OCI-LY7 (cell line): Measurements from ENCODE around the gene ARHGAP30.

Source experiments
- CTCF ChIP-seq: fragments of 200-600 bp; sonication (generic); conservative IDR thresholded peaks from 2 replicates; pipeline ENCODE4 v1.5.1; 2014; ENCODE audit warnings: mild to moderate bottlenecking, antibody characterized with exemption, low read length, moderate library complexity, mixed read lengths
- EZH2phosphoT487 ChIP-seq: fragments of 200-600 bp; sonication (generic); IDR thresholded peaks from 2 replicates; pipeline ENCODE4 v1.6.1; 2018; ENCODE audit warnings: low read depth, borderline replicate concordance, mild to moderate bottlenecking, mixed run types, antibody characterized with exemption, low read length, moderate library complexity, mixed read lengths

- TF ChIP-seq CTCF (no peak), EZH2phosphoT487 (no peak)
Observed at GRCh38 chr1:161052899-161053298, 16.8 kb downstream of the ARHGAP30 start.
